Measurements from ENCODE around the gene ZNF618.

DNA sequence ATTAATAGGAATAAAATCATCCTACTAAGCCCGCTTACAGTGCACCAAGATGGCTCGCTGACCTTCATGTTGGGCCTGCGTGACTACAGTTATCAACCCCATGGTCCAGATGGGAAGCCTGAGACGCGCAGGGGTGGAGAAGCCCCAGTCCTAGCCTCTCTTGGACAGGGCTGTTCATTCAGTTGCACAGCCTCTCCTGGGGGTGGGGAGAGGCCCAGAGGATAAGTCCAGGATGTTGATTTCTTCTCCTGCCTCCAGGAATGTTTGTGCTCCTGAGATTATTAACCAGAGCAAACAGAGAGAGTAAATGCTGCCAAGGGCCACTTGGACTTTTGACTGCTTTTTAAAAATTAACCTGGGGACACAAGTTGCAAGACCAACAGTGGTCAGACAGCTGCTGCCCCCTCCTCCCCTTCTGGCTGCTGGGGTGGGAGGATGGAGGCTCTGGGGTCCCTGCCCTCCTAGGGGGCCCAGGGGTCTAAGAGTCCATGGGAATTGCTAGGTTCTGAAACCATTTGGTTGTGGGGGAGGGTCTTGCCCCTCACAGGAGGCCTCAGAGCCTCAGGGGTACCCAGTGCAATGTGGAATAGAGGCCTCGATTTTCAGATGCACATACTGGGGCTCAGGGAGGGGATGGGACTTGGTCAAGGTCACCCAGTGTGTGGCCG, 204.8 kb downstream of the ZNF618 start:
- no peak for TF ChIP-seq EZH2 (IDR thresholded peaks at IDR 0.05; ENCODE audit: insufficient read depth, poor library complexity, severe bottlenecking)
- TF ChIP-seq EZH2phosphoT487 (IDR thresholded peaks at IDR 0.05; ENCODE audit: insufficient read depth, low read depth): no peak
